Neural cell (in vitro differentiated cells): ENCODE measurements around the gene HPSE2.

ENCODE experiments used
- EZH2 ChIP-seq: fragments of 200-600, 300-800 bp; shearing (Covaris generic), sonication (generic); IDR thresholded peaks from 2 replicates; pipeline ENCODE4 v1.6.1; 2014; ENCODE audit warnings: antibody characterized with exemption, low read length, borderline replicate concordance, mild to moderate bottlenecking; ENCODE audit not compliant: insufficient read depth, poor library complexity, severe bottlenecking
- POLR2AphosphoS5 ChIP-seq: IDR thresholded peaks from 2 replicates; pipeline ENCODE4 v1.6.1; 2012
- REST ChIP-seq: IDR thresholded peaks from 2 replicates; pipeline ENCODE4 v1.6.1; 2012; ENCODE audit warnings: borderline replicate concordance
- TF ChIP-seq, protein P1 (sequence below): fragments of 450-650 bp; IDR thresholded peaks from 2 replicates; pipeline ENCODE4 v1.5.1; 2014; ENCODE audit warnings: antibody characterized with exemption, mild to moderate bottlenecking, moderate library complexity; ENCODE audit not compliant: poor library complexity, severe bottlenecking

- TF ChIP-seq POLR2AphosphoS5 = no peak
- TF ChIP-seq, protein P1, sequence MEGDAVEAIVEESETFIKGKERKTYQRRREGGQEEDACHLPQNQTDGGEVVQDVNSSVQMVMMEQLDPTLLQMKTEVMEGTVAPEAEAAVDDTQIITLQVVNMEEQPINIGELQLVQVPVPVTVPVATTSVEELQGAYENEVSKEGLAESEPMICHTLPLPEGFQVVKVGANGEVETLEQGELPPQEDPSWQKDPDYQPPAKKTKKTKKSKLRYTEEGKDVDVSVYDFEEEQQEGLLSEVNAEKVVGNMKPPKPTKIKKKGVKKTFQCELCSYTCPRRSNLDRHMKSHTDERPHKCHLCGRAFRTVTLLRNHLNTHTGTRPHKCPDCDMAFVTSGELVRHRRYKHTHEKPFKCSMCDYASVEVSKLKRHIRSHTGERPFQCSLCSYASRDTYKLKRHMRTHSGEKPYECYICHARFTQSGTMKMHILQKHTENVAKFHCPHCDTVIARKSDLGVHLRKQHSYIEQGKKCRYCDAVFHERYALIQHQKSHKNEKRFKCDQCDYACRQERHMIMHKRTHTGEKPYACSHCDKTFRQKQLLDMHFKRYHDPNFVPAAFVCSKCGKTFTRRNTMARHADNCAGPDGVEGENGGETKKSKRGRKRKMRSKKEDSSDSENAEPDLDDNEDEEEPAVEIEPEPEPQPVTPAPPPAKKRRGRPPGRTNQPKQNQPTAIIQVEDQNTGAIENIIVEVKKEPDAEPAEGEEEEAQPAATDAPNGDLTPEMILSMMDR = no peak
- no peak for TF ChIP-seq REST
- TF ChIP-seq EZH2 = no peak
Observed at GRCh38 chr10:98694014-98694413, 541.6 kb downstream of the HPSE2 start.
